Panc1 (cell line): ENCODE results near the gene CLEC16A.

Experiments used
- POLR2AphosphoS5 ChIP-seq: IDR thresholded peaks from 2 replicates; pipeline ENCODE4 v1.6.1; 2012; ENCODE audit warnings: mild to moderate bottlenecking, low read depth, low read length, moderate library complexity
- TCF7L2 ChIP-seq: IDR thresholded peaks from 2 replicates; pipeline ENCODE4 v1.6.1; 2011; ENCODE audit warnings: mild to moderate bottlenecking, low read depth, low read length, inconsistent platforms
- TF ChIP-seq, protein P1 (sequence below): fragments of 450-650 bp; IDR thresholded peaks from 2 replicates; pipeline ENCODE4 v1.5.1; 2017; ENCODE audit warnings: mild to moderate bottlenecking
- TF ChIP-seq, protein P2 (sequence below), 2 experiments: IDR thresholded peaks; 2 replicates each; pipeline ENCODE4 v1.6.1; 2011 to 2012; ENCODE audit warnings: low read depth in 2 of 2, control low read depth in 1 of 2, low read length in 1 of 2, mild to moderate bottlenecking in 1 of 2, moderate library complexity in 1 of 2; ENCODE audit not compliant: insufficient read depth in 1 of 2

DNA sequence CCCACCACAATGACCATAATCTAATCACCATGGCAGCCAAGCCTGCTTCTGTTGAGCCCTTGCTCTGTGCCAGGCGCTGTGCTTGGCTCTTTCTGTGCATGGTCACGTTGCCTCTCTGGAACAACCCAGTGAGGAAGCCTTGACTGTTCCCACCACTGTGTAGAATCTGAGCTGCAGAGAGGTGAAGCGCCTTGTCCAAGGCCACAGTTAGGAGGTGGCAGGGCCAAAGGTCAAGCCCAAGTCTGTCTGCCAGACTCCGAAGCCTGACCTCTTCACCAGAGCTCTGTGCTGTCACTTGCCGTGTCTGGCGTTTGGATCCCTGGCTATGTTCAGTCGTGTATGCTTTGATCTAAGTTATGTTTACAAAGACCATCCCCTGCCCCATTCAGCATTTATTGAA is 10.5 kb downstream of the CLEC16A start:
- TF ChIP-seq, protein P1, sequence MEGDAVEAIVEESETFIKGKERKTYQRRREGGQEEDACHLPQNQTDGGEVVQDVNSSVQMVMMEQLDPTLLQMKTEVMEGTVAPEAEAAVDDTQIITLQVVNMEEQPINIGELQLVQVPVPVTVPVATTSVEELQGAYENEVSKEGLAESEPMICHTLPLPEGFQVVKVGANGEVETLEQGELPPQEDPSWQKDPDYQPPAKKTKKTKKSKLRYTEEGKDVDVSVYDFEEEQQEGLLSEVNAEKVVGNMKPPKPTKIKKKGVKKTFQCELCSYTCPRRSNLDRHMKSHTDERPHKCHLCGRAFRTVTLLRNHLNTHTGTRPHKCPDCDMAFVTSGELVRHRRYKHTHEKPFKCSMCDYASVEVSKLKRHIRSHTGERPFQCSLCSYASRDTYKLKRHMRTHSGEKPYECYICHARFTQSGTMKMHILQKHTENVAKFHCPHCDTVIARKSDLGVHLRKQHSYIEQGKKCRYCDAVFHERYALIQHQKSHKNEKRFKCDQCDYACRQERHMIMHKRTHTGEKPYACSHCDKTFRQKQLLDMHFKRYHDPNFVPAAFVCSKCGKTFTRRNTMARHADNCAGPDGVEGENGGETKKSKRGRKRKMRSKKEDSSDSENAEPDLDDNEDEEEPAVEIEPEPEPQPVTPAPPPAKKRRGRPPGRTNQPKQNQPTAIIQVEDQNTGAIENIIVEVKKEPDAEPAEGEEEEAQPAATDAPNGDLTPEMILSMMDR: no peak
- TF ChIP-seq POLR2AphosphoS5 (no peak), TCF7L2 (no peak)
- TF ChIP-seq, protein P2, sequence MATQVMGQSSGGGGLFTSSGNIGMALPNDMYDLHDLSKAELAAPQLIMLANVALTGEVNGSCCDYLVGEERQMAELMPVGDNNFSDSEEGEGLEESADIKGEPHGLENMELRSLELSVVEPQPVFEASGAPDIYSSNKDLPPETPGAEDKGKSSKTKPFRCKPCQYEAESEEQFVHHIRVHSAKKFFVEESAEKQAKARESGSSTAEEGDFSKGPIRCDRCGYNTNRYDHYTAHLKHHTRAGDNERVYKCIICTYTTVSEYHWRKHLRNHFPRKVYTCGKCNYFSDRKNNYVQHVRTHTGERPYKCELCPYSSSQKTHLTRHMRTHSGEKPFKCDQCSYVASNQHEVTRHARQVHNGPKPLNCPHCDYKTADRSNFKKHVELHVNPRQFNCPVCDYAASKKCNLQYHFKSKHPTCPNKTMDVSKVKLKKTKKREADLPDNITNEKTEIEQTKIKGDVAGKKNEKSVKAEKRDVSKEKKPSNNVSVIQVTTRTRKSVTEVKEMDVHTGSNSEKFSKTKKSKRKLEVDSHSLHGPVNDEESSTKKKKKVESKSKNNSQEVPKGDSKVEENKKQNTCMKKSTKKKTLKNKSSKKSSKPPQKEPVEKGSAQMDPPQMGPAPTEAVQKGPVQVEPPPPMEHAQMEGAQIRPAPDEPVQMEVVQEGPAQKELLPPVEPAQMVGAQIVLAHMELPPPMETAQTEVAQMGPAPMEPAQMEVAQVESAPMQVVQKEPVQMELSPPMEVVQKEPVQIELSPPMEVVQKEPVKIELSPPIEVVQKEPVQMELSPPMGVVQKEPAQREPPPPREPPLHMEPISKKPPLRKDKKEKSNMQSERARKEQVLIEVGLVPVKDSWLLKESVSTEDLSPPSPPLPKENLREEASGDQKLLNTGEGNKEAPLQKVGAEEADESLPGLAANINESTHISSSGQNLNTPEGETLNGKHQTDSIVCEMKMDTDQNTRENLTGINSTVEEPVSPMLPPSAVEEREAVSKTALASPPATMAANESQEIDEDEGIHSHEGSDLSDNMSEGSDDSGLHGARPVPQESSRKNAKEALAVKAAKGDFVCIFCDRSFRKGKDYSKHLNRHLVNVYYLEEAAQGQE (IDR thresholded peaks at IDR 0.05; ENCODE audit: insufficient read depth in 1 of 2, low read depth in 2 of 2, low read length in 1 of 2): no peak
